Measurements from ENCODE around the gene ARHGAP32.

- TF ChIP-seq EZH2phosphoT487 (IDR thresholded peaks at IDR 0.05; ENCODE audit: low read depth) (no peak), CTCF (IDR thresholded peaks at IDR 0.05; ENCODE audit: low read depth, low read length) (no peak)
These were observed 147.0 kb downstream of the ARHGAP32 start for GRCh38 chr11:129045150-129045549.
